Pancreas (tissue), 10 donors: ENCODE data around the gene AZI2. TPM values are rescaled to one million over a fixed set of nuclear protein-coding genes. Genes with fewer than 3 reads are reported as not detected.
A peak's percentile ranks its signal among the peaks of the same experiment; 100 is the strongest.

Source experiments
- ATAC-seq, 4 donors: fragments of 200-7000 bp; cut with Tn5 transposase; one replicate each; pipeline versions ENCODE4 v1.8.0 to v1.9.1; 2020; ENCODE audit warnings: mild to moderate bottlenecking in 4 of 4, moderate library complexity in 4 of 4
- DNase-seq, 6 donors: peaks; one replicate each; pipeline ENCODE4 v3.0.0-alpha.2; 2020
- FAIRE-seq: peaks from 2 replicates; lab custom pipeline; 2012; peaks lifted over from hg19 to GRCh38; lab: Jason Lieb, UNC
- H3K27ac ChIP-seq, 4 donors: fragments of 200-600 bp; sonication (generic); 1 replicate in 3 of 4; 2 replicates in 1 of 4; pipeline versions ENCODE4 v1.5.0 to v1.8.0; 2020
- H3K27me3 ChIP-seq, 4 donors: fragments of 200-600 bp; one replicate each; pipeline ENCODE4 v1.8.0; 2021
- H3K36me3 ChIP-seq, 3 donors: fragments of 200-600 bp; sonication (generic) in 1 of 3; one replicate each; pipeline versions ENCODE4 v1.5.0 to v1.8.0; 2020 to 2021
- H3K4me1 ChIP-seq, 3 donors: fragments of 200-600 bp; one replicate each; pipeline ENCODE4 v1.8.0; 2021
- H3K4me3 ChIP-seq, 4 donors: fragments of 200-600 bp; sonication (generic) in 2 of 4; one replicate each; pipeline versions ENCODE4 v1.5.0 to v1.8.0; 2020 to 2021
- H3K9me3 ChIP-seq, 4 donors: fragments of 200-600 bp; one replicate each; pipeline ENCODE4 v1.8.0; 2021
- CTCF ChIP-seq, 4 donors: fragments of 200-600 bp; sonication (generic) in 3 of 4; IDR thresholded peaks; one replicate each; pipeline versions ENCODE4 v1.5.0 to v1.8.0; 2021; ENCODE audit warnings: antibody characterized with exemption in 4 of 4
- WGBS, 2 donors: extraction: QIAGEN DNeasy Blood & Tissue Kit; methylation state at CpG; one replicate each; pipeline ENCODE4 v1.1.7; 2013; 5-methylcytosine and 5-hydroxymethylcytosine counted together
- intact Hi-C, 3 donors: fragments of 100-400 bp; cut with DNase I; formaldehyde crosslinking; loops; one replicate each; pipeline versions ENCODE4 v1.11.1 to v1.14.2; 2022
- polyA plus RNA-seq, 2 donors: library from polyadenylated mRNA; stranded (reverse); fragments of 200-250 nt; gene quantifications; one replicate each; pipeline ENCODE4 v1.2.3, GENCODE V29; 2013
- total RNA-seq, 6 donors: library from RNA; stranded (reverse); fragmentation: NEBNext Ultra II Directional in 4 of 6; extraction: Animal tissue kit (Norgen Biotek cat#: 25700) in 4 of 6; gene quantifications; one replicate each; pipeline versions ENCODE4 v1.2.1 to v1.2.4, GENCODE V29; 2021 to 2023
- donor health status: healthy with polysubstance abuse.
- donor health status: DM: no; HTN: no; CAD: no; lungs with moderate emphysema.
- donor health status: DM: no; HTN: no; CAD: no.
- donor health status: control.
- donor health status: control.
- donor health status: Bipolar disorder and iron deficiency.
- donor health status: DM: yes; HTN: yes; CAD: no.
- donor health status: DM: no; HTN: no; CAD: no.
- donor health status: DM: no; HTN: no; CAD: no.
- donor health status: DM: yes; HTN: yes; CAD: no.

AZI2 gene
- total and polyA plus RNA-seq, 8 donors, result 13.2 to 35.9 (median 29.3) TPM

GRCh38 chr3:28291577-28291976 lies 57.0 kb downstream of the AZI2 start:
- no peaks in the 10 kb centered on the region for H3K9me3 ChIP-seq
- no peak overlapping the region for H3K27ac ChIP-seq
- DNase-seq, result no peak
- H3K27me3 ChIP-seq, result no peaks in the 10 kb centered on the region
- ATAC-seq, result no peak
- FAIRE-seq, result no peak
- no peaks in the 10 kb centered on the region for H3K36me3 ChIP-seq
- no peak for TF ChIP-seq CTCF (IDR thresholded peaks at IDR 0.05)
- no peak overlapping the region for H3K4me3 ChIP-seq
- no peaks in the 10 kb centered on the region for H3K4me1 ChIP-seq
- intact Hi-C loops, result no loop called here

DNA sequence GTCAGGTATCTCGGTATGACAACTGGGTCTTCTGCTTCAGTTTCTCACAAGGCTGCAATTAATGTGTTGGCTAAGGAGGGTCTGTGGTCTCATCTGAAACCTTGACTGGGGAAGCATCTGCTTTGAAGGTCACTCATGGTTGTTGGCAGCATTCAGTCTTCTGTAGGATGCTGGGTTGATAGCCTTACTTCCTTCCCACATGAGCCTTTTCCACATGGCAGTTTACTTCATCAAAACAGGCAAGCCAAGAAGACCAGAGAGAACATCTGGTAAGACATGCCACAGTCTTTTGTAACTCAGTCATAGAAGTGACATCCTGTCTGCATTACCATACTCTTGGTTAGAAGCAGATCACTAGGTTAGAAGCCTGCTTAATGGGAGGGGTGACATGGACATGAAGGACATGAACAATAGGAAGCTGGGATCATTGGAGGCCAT lies 57.7 kb downstream of the AZI2 start:
- no peak overlapping the region for H3K4me3 ChIP-seq
- no peak for TF ChIP-seq CTCF (IDR thresholded peaks at IDR 0.05)
- no peak for FAIRE-seq
- WGBS, 2 donors, result 98% methylated on average over 1 of the region's 1 CpG
- intact Hi-C loops, result no loop called here
- no peaks in the 10 kb centered on the region for H3K9me3 ChIP-seq
- H3K27ac ChIP-seq, result no peak overlapping the region
- ATAC-seq, result no peak
- no peak for DNase-seq
- H3K27me3 ChIP-seq, result no peaks in the 10 kb centered on the region
- no peaks in the 10 kb centered on the region for H3K36me3 ChIP-seq
- H3K4me1 ChIP-seq, result no peaks in the 10 kb centered on the region

DNA sequence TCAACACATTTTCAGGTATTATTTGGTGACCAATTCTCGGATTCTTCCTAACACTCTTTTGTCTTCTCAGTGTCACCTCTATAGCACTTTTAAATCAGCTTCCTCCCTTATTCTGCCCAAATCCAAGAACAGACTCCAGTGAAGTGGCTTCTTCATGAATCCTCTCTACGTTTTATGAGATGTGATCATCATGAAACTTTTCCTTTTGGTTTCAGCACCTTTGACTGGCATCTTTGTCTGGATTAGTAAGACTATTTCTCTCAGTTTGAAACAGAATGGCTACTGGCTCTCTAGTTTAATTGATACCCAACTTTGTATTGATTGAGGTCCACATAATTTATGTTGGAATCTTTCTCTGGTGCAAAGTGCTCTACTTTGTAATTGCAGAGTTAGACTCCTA lies 61.6 kb downstream of the AZI2 start:
- no peak overlapping the region for H3K27ac ChIP-seq
- TF ChIP-seq CTCF (IDR thresholded peaks at IDR 0.05), result no peak
- FAIRE-seq, result no peak
- intact Hi-C loops, result no loop called here
- H3K4me1 ChIP-seq, result no peaks in the 10 kb centered on the region
- WGBS, 2 donors, result 79 to 93% methylated on average over 2 of the region's 2 CpGs
- no peak for ATAC-seq
- no peak overlapping the region for H3K4me3 ChIP-seq
- DNase-seq, result no peak
- H3K9me3 ChIP-seq, result no peaks in the 10 kb centered on the region
- H3K27me3 ChIP-seq, result no peaks in the 10 kb centered on the region
- no peaks in the 10 kb centered on the region for H3K36me3 ChIP-seq

DNA sequence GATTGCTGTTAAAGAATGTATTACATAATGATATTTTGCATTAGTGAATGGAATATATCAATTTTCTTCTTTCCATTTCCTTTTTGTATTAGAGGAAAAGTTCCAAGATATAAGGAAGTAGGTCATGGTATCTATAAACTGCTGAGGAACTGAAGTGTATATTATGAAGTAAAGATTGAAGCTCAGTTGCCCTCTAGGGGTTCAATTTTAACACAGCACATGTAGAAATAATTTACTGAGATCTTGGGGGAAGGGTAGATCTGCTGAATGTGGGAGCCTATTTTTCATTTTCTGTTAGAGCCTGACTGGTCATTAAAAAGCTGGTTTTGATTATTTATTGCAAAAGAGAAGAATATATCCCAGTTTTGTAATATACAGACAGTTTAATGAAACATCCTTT lies 62.0 kb downstream of the AZI2 start:
- no peak for DNase-seq
- Histone ChIP-seq H3K36me3 (no peaks in the 10 kb centered on the region), H3K4me1 (no peaks in the 10 kb centered on the region), H3K4me3 (no peak overlapping the region), H3K27ac (no peak overlapping the region), H3K27me3 (no peaks in the 10 kb centered on the region), H3K9me3 (no peaks in the 10 kb centered on the region)
- TF ChIP-seq CTCF (IDR thresholded peaks at IDR 0.05), result peak in 3 of 4 donors; percentile 39 to 49 (median 44)
- ATAC-seq, result peak; percentile 77 to 96 (median 96)
- intact Hi-C loops, result no loop called here
- peak; percentile 95 for FAIRE-seq

- Histone ChIP-seq H3K9me3 (no peaks in the 10 kb centered on the region), H3K36me3 (no peaks in the 10 kb centered on the region), H3K4me3 (no peak overlapping the region), H3K27ac (no peak overlapping the region), H3K4me1 (peaks cover 0 to 4% (median 0%) of the 10 kb centered on the region in 3 donors), H3K27me3 (no peaks in the 10 kb centered on the region)
- intact Hi-C loops, result no loop called here
- DNase-seq, result no peak
- FAIRE-seq, result no peak
- ATAC-seq, result no peak
- WGBS, 2 donors, result 91 to 96% methylated on average over 3 of the region's 3 CpGs
- no peak for TF ChIP-seq CTCF (IDR thresholded peaks at IDR 0.05)
These were observed 67.8 kb downstream of the AZI2 start for GRCh38 chr3:28280781-28281180.
